ENCODE measurements around the gene ANKRD10.

GRCh38 chr13:110944968-110945927, 30.4 kb upstream of the ANKRD10 start:
- no peak for TF ChIP-seq CTCF (IDR thresholded peaks at IDR 0.05; ENCODE audit: borderline replicate concordance, extremely low read depth, low read length, poor library complexity, severe bottlenecking)
- TF ChIP-seq EZH2 (IDR thresholded peaks at IDR 0.05; ENCODE audit: borderline replicate concordance, low read depth, low read length, severe bottlenecking) = no peak
